Astrocyte of the cerebellum (primary cell): ENCODE results near the gene NRCAM.

Experiments
- DNase-seq: peaks from one replicate; pipeline ENCODE4 v3.0.0-alpha.2; 2011; ENCODE audit warnings: low read depth
- H3K4me3 ChIP-seq: 2 replicates; pipeline ENCODE4 v1.5.1; 2011; ENCODE audit warnings: mild to moderate bottlenecking, low read depth, low read length, moderate library complexity
- in situ Hi-C: cut with HindIII; loops from 2 replicates; pipeline ENCODE4 v1.10.0; 2017; ENCODE audit warnings: low sequenced_read_pairs
- TF ChIP-seq, protein P1 (sequence below): IDR thresholded peaks from 2 replicates; pipeline ENCODE4 v1.5.1; 2012; ENCODE audit warnings: low read length, low read depth, moderate library complexity, mild to moderate bottlenecking; ENCODE audit errors: missing control alignments

The NRCAM gene

DNA sequence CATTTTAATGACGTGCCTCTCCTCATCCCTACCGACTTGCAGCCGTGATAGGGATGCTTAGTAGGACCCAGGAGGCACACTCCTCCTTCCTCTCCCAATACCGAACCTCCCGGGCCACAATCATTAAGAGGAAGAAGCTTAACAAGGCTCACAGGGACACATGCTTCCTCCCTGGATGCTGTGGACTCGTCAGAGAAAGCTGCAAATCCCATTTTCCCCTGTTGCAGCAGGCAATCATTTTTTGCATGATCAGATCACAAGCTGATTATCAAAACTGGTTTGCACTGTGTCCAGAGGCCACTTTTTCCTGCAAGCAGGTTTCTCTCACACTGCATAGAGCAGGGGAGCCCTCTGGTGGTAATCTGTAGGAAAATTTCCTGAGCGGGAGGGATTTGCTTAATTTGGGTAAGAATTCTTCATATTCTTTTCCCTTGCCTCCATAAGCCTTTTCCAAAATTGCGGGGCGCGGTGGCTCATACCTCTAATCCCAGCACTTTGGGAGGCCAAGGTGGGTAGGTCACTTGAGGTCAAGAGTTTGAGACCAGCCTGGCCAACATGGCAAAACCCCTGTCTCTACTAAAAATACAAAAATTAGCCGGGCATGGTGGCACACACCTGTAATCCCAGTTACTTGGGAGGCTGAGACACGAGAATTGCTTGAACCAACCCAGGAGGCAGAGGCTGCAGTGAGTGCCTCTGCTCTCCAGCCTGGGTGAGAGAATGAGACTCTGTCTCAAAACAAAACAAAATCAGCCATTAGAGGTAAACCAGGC, 310.0 kb downstream of the NRCAM start:
- peak; percentile 85 for DNase-seq
- TF ChIP-seq, protein P1, sequence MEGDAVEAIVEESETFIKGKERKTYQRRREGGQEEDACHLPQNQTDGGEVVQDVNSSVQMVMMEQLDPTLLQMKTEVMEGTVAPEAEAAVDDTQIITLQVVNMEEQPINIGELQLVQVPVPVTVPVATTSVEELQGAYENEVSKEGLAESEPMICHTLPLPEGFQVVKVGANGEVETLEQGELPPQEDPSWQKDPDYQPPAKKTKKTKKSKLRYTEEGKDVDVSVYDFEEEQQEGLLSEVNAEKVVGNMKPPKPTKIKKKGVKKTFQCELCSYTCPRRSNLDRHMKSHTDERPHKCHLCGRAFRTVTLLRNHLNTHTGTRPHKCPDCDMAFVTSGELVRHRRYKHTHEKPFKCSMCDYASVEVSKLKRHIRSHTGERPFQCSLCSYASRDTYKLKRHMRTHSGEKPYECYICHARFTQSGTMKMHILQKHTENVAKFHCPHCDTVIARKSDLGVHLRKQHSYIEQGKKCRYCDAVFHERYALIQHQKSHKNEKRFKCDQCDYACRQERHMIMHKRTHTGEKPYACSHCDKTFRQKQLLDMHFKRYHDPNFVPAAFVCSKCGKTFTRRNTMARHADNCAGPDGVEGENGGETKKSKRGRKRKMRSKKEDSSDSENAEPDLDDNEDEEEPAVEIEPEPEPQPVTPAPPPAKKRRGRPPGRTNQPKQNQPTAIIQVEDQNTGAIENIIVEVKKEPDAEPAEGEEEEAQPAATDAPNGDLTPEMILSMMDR: peak; percentile 93
- in situ Hi-C loops: loop anchor here (5.0 kb wide), 1 partner anchor 149 kb away; no protein-coding TSS in a partner anchor
- H3K4me3 ChIP-seq: peak overlapping the region; percentile 1

- in situ Hi-C loops: loop anchor here (5.0 kb wide), 1 partner anchor 148 kb away; no protein-coding TSS in a partner anchor
- H3K4me3 ChIP-seq: no peak overlapping the region
- no peak for DNase-seq
- TF ChIP-seq, protein P1: no peak
These were observed 310.8 kb downstream of the NRCAM start for GRCh38 chr7:108145401-108145800.

- TF ChIP-seq, protein P1: no peak
- no peak overlapping the region for H3K4me3 ChIP-seq
- in situ Hi-C loops: loop anchor here (5.0 kb wide), 1 partner anchor 148 kb away; no protein-coding TSS in a partner anchor
- DNase-seq: no peak
These were observed 311.3 kb downstream of the NRCAM start for GRCh38 chr7:108144931-108145330.

- in situ Hi-C loops: no loop called here
- H3K4me3 ChIP-seq: no peak overlapping the region
- DNase-seq: no peak
- TF ChIP-seq, protein P1: no peak
These were observed 312.4 kb downstream of the NRCAM start for GRCh38 chr7:108143658-108144420.

GRCh38 chr7:108142675-108143259, 313.5 kb downstream of the NRCAM start:
- no peak overlapping the region for H3K4me3 ChIP-seq
- TF ChIP-seq, protein P1: no peak
- DNase-seq: no peak
- in situ Hi-C loops: no loop called here

DNA sequence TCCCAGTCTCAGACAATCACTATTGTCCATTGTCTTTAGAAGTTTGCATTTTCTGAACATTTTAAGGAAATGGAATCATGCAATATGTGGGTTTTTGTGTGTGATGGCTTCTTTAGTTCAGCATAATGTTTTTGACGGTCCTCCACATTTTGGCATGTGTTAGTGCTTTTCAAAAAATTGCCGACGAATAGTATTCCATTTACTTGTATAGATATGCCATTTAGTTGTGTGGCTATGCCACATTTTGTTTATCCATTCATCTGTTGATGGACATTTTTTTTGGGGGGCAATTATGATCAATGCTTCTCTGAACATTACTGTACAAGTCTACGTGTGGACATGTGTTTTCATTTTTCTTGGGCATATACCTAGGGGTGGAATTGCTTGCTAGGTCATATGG, 314.1 kb downstream of the NRCAM start:
- in situ Hi-C loops: no loop called here
- TF ChIP-seq, protein P1: no peak
- no peak overlapping the region for H3K4me3 ChIP-seq
- no peak for DNase-seq
